ENCODE results near the gene ZRANB1. TPM values are rescaled to one million over a fixed set of nuclear protein-coding genes. Genes with fewer than 3 reads are reported as not detected.

Gene ZRANB1
- total and polyA plus RNA-seq, 10 of the 15 experiments (the other 5 are each of a cell fraction or from before 2014, with no cell fraction given) = 1.7 to 11.8 (median 6.2) TPM

GRCh38 chr10:125003146-125003900 lies 61.4 kb downstream of the ZRANB1 start:
- Histone ChIP-seq H3K4me3 (no peak overlapping the region), H3K27me3 (replicated peaks in 1 of 2; ENCODE audit: control insufficient read depth in 2 of 2, insufficient read depth in 2 of 2, low read length in 1 of 2) (no peaks in the 10 kb centered on the region), H3K9me3 (replicated peaks; ENCODE audit: control insufficient read depth, insufficient read depth, low read length) (no peaks in the 10 kb centered on the region), H3K79me2 (ENCODE audit: control insufficient read depth, insufficient read depth, low read length) (no peaks in the 10 kb centered on the region), H2AFZ (ENCODE audit: control insufficient read depth, low read depth, low read length) (no peak overlapping the region), H3K4me2 (ENCODE audit: control insufficient read depth, insufficient read depth) (no peak overlapping the region), H3K36me3 (ENCODE audit: control insufficient read depth in 2 of 2, insufficient read depth in 2 of 2, low read length in 1 of 2) (no peaks in the 10 kb centered on the region), H4K20me1 (ENCODE audit: control insufficient read depth, insufficient read depth) (no peaks in the 10 kb centered on the region), H3K4me1 (ENCODE audit: control insufficient read depth, insufficient read depth, low read length) (no peaks in the 10 kb centered on the region; the same call in 1 of the 2 replicates), H3K27ac (ENCODE audit: control insufficient read depth, insufficient read depth) (no peak overlapping the region), H3K9ac (ENCODE audit: control insufficient read depth, insufficient read depth, low read length) (no peak overlapping the region)
- ChIA-PET CTCF (no interaction called here), POLR2A (no interaction called here), RAD21 (ENCODE audit: unreplicated experiment) (no interaction called here), SMC1A (ENCODE audit: uncharacterized antibody, unreplicated experiment) (no interaction called here)
- in situ Hi-C loops (cut with MboI) = no loop called here
- WGBS (ENCODE audit: insufficient coverage, insufficient replicate concordance, low lambda C conversion rate, missing lambda C conversion rate) = 58% methylated on average over 25 of the region's 34 CpGs
- intact Hi-C loops (cut with micrococcal nuclease; ENCODE audit: unreplicated experiment) = no loop called here
- no peak for DNase-seq (ENCODE audit: low read depth, low spot score)
- ATAC-seq = no peak
- FAIRE-seq = no peak
- TF ChIP-seq MYB (IDR thresholded peaks at IDR 0.05; ENCODE audit: borderline replicate concordance, low read depth, low read length) (no peak), POLR2A (IDR thresholded peaks at IDR 0.05; ENCODE audit: low read depth, low read length) (no peak), SIX5 (IDR thresholded peaks at IDR 0.05; ENCODE audit: low read depth, low read length, severe bottlenecking) (no peak), ZNF384 (IDR thresholded peaks at IDR 0.05; ENCODE audit: borderline replicate concordance, low read depth, low read length) (no peak), HCFC1 (IDR thresholded peaks at IDR 0.05; ENCODE audit: low read length) (no peak), NKRF (conservative IDR thresholded peaks at IDR 0.05) (no peak), BMI1 (IDR thresholded peaks at IDR 0.05; ENCODE audit: borderline replicate concordance) (no peak)
- no TSS peak for BruUV-seq (replicated peaks)
